Suppressor macrophage treated with lipopolysaccharide for 1 hour (primary cell): ENCODE results near the gene SPG11.
"Not testable (repeated sequence)": the region's sequence is repeated elsewhere in the genome, so short reads cannot be mapped to it uniquely, and the experiment has no call there.

ENCODE experiments used
- DNase-seq, 3 donors: peaks; one replicate each; pipeline ENCODE4 v3.0.0-alpha.2; 2020 to 2022

The SPG11 gene, protein sequence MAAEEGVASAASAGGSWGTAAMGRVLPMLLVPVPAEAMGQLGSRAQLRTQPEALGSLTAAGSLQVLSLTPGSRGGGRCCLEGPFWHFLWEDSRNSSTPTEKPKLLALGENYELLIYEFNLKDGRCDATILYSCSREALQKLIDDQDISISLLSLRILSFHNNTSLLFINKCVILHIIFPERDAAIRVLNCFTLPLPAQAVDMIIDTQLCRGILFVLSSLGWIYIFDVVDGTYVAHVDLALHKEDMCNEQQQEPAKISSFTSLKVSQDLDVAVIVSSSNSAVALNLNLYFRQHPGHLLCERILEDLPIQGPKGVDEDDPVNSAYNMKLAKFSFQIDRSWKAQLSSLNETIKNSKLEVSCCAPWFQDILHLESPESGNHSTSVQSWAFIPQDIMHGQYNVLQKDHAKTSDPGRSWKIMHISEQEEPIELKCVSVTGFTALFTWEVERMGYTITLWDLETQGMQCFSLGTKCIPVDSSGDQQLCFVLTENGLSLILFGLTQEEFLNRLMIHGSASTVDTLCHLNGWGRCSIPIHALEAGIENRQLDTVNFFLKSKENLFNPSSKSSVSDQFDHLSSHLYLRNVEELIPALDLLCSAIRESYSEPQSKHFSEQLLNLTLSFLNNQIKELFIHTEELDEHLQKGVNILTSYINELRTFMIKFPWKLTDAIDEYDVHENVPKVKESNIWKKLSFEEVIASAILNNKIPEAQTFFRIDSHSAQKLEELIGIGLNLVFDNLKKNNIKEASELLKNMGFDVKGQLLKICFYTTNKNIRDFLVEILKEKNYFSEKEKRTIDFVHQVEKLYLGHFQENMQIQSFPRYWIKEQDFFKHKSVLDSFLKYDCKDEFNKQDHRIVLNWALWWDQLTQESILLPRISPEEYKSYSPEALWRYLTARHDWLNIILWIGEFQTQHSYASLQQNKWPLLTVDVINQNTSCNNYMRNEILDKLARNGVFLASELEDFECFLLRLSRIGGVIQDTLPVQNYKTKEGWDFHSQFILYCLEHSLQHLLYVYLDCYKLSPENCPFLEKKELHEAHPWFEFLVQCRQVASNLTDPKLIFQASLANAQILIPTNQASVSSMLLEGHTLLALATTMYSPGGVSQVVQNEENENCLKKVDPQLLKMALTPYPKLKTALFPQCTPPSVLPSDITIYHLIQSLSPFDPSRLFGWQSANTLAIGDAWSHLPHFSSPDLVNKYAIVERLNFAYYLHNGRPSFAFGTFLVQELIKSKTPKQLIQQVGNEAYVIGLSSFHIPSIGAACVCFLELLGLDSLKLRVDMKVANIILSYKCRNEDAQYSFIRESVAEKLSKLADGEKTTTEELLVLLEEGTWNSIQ (N-terminal part only)

DNA sequence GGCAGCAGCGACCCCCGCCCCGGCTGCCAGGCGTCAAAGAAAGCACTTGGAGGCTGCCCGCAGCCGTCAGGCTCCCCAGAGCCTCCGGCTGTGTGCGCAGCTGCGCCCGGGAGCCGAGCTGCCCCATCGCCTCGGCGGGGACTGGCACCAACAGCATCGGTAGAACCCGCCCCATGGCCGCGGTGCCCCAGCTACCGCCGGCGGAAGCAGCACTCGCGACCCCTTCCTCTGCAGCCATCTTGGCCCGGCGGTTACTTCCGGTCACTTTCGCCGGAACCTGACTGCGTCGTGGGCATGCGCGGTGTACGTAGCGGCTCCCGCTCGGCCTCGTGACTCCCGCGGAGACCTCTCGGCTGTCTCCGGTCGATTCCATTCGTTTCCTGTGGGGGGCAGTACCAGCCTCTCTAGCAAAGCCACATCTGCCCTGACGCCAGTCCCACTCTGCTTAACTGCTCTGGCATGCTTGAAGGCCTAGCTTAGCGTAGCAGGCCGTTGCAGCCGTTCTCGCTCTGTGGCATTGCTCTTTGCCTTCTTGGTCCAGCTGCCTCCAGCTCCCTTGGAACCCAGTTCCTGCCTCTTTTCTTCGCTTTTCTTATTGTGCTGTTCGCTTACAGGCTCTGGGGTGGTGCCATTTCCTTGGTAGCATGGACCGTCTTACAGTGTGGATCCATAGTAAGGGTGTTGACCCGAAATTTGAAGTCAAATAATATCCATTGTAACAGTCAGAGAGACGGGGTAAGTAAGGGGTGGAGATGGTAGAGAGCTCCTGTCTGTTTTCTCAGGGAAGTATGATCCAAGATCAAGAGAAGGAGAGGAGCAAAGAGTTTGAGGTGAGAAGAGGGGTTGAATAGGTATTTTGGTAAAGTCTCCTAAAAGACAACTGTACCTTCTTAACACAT lies at the start of gene SPG11:
Gene SPG11 (minus strand): TSS at position 253 of the 899 bp plus-strand sequence. CDS start 15 bp downstream, at position 238.
- DNase-seq, result peak; percentile 98 to 100 (median 99)

DNA sequence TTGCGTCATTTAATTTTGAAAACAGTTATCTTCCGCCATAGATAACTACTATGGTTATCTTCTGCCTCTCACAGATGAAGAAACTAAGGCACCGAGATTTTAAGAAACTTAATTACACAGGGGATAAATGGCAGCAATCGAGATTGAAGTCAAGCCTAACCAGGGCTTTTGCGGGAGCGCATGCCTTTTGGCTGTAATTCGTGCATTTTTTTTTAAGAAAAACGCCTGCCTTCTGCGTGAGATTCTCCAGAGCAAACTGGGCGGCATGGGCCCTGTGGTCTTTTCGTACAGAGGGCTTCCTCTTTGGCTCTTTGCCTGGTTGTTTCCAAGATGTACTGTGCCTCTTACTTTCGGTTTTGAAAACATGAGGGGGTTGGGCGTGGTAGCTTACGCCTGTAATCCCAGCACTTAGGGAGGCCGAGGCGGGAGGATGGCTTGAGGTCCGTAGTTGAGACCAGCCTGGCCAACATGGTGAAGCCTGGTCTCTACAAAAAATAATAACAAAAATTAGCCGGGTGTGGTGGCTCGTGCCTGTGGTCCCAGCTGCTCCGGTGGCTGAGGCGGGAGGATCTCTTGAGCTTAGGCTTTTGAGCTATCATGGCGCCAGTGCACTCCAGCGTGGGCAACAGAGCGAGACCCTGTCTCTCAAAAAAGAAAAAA lies 49.0 kb upstream of the SPG11 start:
- peak; percentile 83 to 87 (median 86) for DNase-seq

DNA sequence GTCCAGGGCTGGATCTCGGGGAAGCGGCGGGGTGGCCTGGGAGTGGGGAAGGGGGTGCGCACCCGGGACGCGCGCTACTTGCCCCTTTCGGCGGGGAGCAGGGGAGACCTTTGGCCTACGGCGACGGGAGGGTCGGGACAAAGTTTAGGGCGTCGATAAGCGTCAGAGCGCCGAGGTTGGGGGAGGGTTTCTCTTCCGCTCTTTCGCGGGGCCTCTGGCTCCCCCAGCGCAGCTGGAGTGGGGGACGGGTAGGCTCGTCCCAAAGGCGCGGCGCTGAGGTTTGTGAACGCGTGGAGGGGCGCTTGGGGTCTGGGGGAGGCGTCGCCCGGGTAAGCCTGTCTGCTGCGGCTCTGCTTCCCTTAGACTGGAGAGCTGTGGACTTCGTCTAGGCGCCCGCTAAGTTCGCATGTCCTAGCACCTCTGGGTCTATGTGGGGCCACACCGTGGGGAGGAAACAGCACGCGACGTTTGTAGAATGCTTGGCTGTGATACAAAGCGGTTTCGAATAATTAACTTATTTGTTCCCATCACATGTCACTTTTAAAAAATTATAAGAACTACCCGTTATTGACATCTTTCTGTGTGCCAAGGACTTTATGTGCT lies 48.4 kb upstream of the SPG11 start:
- peak; percentile 69 to 85 (median 75) for DNase-seq

DNA sequence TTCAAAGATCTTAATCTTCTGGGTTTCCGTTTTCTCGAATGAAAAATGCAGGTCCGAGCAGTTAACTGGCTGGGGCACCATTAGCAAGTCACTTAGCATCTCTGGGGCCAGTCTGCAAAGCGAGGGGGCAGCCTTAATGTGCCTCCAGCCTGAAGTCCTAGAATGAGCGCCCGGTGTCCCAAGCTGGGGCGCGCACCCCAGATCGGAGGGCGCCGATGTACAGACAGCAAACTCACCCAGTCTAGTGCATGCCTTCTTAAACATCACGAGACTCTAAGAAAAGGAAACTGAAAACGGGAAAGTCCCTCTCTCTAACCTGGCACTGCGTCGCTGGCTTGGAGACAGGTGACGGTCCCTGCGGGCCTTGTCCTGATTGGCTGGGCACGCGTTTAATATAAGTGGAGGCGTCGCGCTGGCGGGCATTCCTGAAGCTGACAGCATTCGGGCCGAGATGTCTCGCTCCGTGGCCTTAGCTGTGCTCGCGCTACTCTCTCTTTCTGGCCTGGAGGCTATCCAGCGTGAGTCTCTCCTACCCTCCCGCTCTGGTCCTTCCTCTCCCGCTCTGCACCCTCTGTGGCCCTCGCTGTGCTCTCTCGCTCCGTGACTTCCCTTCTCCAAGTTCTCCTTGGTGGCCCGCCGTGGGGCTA lies 47.8 kb upstream of the SPG11 start, which contains the start of the genes B2M and PATL2:
Gene B2M (plus strand): TSS at position 422 of the 647 bp plus-strand sequence. CDS start 30 bp downstream, at position 452.
Gene PATL2 (minus strand): TSS at position 228 of the 647 bp plus-strand sequence. CDS start 34,833 bp downstream, outside the sequence.
- peak; percentile 96 to 99 (median 99) for DNase-seq

DNA sequence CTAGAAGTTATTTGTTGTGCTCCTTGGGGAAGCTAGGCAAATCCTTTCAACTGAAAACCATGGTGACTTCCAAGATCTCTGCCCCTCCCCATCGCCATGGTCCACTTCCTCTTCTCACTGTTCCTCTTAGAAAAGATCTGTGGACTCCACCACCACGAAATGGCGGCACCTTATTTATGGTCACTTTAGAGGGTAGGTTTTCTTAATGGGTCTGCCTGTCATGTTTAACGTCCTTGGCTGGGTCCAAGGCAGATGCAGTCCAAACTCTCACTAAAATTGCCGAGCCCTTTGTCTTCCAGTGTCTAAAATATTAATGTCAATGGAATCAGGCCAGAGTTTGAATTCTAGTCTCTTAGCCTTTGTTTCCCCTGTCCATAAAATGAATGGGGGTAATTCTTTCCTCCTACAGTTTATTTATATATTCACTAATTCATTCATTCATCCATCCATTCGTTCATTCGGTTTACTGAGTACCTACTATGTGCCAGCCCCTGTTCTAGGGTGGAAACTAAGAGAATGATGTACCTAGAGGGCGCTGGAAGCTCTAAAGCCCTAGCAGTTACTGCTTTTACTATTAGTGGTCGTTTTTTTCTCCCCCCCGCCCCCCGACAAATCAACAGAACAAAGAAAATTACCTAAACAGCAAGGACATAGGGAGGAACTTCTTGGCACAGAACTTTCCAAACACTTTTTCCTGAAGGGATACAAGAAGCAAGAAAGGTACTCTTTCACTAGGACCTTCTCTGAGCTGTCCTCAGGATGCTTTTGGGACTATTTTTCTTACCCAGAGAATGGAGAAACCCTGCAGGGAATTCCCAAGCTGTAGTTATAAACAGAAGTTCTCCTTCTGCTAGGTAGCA lies 47.0 kb upstream of the SPG11 start:
- peak; percentile 90 to 94 (median 91) for DNase-seq

DNA sequence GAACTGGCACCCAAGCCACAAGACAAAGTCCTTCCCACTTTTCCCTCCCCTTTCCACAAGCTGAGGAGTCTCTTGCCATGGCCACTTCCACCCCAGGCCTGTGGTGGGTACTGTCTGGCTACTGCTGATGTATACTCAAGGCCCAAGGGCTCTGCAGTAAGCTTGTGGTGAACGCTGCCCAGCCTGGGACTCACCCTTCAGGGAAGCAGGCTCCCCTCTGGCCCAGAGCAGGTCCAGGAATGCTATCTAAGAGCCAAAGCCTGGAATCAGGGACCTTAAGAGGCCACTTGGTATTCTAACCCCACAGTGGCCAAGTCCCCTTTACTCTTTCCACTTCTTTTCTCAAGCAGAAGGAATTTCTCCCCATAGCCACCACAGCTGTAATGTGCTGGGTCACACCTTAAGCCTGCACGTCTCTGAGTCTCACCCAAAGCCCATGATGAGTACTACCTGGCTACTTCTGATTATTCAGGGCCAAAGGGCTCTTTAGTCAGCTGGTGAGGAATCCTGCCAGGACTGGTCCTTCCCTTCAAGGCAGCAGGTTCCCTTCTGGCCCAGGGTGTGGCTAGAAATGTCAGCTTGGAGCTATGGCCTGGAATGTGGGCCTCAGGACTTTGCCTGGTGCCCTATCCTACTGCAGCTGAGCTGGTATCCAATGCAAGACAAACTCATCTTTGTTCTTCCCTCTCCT lies 43.6 kb upstream of the SPG11 start:
- no peak for DNase-seq

DNA sequence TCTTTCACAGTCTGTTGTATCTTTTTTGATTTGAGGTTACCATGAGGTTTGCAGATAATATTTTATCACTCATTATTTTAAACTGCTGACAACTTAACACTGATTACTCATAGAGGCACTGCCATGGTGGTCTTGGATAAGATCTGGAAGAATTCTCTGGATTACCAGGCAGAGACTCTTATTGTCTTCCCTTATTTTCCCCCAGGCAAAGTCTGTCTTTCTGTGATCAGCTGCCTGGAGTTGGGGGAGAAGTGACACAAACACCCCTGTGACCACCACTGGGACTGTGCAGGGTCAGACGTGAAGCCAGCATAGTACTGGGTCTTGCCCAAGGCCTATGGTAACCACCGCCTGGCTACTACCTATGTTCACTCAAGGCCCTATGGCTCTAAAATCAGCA lies 42.9 kb upstream of the SPG11 start:
- DNase-seq, result no peak

DNA sequence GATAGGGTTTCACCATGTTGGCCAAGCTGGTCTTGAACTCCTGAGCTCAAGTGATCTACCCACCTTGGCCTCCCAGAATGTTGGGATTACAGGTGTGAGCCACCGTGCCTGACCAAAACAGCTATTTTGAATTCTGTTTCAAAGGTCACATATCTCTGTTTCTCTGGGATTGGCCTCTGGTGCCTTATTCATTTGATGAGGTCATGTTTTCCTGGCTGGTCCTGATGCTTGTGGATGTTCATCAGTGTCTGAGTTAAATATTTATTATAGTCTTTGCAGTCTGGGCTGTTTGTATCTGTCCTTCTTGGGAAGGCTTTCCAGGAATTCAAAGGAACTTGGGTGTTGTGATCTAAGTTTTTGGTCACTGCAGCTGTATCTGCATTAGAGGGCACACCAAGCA lies 42.5 kb upstream of the SPG11 start:
- no peak for DNase-seq

DNA sequence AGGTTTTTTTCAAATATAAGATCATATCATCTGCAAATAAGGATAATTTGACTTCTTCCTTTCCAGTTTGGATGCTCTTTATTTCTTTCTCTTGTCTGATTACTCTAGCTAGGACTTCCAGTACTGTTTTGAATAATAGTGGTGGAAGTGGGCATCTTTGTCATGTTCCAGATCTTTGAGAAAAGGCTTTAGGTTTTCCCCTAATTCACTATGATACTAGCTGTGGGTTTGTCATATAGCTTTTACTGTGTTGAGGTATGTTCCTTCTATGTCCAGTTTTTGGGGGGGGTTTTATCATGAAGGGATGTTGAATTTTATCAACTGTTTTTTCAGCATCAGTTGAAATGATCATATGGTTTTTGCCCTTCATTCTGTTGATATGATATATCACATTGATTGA lies 37.2 kb upstream of the SPG11 start:
- DNase-seq, result not testable (repeated sequence)

DNA sequence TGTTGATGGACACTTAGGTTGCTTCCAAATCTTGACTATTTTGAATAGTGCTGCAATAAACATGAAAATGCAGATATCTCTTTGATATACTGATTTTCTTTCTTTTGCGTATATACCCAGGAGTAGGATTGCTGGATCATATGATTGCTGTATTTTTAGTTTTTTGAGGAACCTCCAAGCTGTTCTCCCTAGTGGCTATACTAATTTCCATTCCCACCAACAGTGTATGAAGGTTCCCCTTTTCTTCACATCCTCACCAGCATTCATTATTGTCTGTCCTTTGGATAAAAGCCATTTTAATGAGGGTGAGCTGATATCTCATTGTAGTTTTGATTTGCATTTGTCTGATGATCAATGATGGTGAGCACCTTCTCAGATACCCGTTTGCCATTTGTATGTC lies 35.2 kb upstream of the SPG11 start:
- peak; percentile 36 to 51 (median 51) for DNase-seq

DNA sequence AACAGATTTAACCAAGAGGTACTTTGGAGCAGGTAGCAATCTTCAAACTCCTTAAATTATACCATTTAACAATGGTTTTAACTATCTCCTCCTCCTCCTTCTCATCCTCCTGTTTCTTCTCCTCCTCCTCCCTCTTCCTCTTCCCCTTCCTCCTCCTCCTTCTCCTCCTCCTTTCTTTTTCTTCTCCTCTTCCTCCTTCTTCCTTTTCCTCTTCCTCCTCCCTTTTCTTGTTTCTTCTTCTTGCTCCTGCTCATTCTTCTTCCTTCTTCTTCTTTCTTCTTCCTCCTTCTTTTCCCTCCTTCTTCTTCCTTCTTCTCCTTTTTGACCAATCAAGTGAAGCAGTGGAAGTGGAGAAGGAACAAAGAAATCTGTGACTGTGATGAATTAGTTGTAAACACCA lies 33.6 kb upstream of the SPG11 start:
- DNase-seq, result no peak

DNA sequence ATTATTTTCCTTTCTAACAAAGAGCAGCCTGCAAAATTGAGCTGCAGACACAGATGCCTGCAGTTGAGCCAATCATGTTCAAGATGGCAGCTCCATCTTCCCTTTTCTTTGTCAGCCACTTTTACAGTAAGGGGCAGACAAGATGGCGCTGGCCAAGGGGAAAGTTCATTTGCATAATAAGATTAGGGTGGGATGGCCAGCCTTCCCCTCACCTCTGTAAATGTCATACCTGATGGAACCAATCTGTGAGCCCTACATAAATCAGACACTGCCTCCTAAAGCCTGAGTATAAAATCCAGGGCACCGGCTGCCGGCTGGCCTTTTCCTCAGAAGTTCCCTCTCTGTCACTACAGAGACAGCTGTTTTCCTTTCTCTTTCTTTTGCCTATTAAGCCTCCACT lies 31.8 kb upstream of the SPG11 start:
- DNase-seq, result no peak

DNA sequence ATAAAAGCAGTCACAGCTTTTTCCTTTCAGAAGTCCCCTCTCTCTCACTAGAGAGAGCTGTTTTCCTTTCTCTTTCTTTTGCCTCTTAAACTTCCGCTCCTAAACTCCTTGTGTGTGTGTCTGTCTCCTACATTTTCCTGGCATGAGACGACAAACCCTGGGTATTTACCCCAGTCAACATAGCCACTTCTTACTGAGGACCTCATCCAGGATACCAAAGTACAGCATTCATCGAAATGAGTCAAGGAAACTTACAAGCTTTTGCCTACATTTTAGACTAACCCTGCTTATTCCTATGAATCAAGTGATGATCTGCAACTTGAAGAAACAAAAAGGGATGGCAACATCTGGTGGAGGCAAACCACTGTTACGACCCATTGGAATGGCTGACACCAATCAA lies 31.0 kb upstream of the SPG11 start:
- no peak for DNase-seq

DNA sequence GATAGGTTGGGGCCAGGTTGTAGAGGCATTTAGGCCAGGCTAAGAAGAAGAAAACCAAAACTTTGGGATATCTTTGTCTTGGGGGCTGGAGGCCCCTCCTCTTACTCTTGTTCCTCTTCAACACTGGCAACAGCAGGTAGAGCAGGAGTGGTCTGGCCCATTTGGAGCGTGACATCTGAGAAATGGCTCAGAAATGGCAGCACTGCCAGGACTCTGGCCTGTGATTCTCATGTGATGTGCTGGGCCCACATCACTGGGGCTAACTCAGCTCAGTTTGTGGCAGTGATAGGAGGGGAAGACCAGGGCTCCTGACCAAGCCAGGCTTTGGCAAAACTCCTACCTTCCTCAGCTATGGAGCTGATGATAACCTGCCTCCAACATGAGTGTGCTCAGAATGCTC lies 29.2 kb upstream of the SPG11 start:
- DNase-seq, result no peak

DNA sequence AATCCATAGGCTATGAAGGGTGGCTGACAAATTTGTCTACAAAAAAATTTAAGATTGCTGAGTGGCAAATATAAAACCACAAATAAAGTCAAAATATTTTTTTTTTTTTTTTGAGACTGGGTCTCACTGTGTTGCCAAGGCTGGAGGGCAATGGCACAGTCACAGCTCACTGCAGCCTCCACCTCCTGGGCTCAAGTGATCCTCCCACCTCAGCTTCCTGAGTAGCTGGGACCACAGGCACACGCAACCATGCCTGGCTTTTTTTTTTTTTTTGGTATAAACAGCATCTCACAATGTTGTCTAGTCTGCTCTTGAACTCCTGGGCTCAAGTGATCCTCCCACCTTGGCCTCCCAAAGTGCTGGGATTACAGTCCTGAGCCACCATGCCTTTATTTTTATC lies 26.8 kb upstream of the SPG11 start:
- DNase-seq, result not testable (repeated sequence)

DNA sequence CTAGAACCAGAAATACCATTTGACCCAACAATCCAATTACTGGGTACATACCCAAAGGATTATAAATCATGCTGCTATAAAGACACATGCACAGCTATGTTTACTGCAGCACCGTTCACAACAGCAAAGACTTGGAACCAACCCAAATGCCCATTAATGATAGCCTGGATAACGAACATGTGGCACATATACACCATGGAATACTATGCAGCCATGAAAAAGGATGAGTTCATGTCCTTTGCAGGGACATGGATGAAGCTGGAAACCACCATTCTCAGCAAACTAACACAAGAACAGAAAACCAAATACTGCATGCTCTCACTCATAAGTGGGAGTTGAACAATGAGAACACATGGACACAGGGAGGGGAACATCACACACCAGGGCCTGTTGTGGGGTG lies 25.9 kb upstream of the SPG11 start:
- not testable (repeated sequence) for DNase-seq

DNA sequence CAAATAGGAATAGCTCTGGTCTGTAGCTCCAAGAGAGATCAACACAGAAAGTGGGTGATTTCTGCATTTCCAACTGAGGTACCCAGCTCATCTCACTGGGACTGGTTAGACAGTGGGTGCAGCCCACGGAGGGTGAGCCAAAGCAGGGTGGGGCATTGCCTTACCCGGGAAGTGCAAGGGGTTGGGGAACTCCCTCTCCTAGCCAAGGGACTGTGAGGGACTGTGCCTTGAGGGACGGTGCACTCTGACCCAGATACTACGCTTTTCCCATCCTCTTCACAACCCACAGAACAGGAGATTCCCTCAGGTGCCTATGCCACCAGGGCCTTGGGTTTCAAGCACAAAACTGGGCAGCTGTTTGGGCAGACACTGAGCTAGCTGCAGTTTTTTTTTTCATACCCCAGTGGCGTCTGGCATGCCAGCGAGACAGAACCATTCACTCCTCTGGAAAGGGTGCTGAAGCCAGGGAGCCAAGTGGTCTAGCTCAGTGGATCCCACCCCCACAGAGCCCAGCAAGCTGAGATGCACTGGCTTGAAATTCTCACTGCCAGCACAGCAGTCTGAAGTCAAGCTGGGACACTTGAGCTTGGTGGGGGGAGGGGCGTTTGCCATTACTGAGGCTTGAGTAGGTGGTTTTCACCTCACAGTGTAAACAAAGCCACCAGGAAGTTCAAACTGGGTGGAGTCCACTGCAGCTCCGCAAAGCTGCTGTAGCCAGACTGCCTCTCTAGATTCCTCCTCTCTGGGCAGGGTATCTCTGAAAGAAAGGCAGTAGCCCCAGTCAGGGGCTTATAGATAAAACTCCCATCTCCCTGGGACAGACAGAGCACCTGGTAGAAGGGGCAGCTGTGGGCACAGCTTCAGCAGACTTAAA lies 19.6 kb upstream of the SPG11 start:
- peak; percentile 62 to 76 (median 65) for DNase-seq
